Measurements from ENCODE around the gene TMPRSS2. TPM values are rescaled to one million over a fixed set of nuclear protein-coding genes. Genes with fewer than 3 reads are reported as not detected.

TMPRSS2 gene
- total RNA-seq, 1 experiment from 2014 or later, result 71.0 TPM

GRCh38 chr21:41443562-41443961, 64.4 kb downstream of the TMPRSS2 start:
- no TSS peak for BruUV-seq (replicated peaks)
- peaks cover 10% of the 10 kb centered on the region for H3K36me3 Mint-ChIP-seq (ENCODE audit: insufficient read depth, unreplicated experiment)
- ChIA-PET CTCF (interaction anchor here (0.6 kb wide), 1 partner anchor 77 kb away, joined by 5 read pairs; no protein-coding TSS in a partner anchor), POLR2A (no interaction called here)
- H3K27ac Mint-ChIP-seq (ENCODE audit: unreplicated experiment), result no peak overlapping the region
- Histone ChIP-seq H3K4me3 (ENCODE audit: low read depth, low read length) (no peak overlapping the region), H3K9me3 (peaks cover 5% of the 10 kb centered on the region; the same call in 1 of the 2 replicates), H3K36me3 (ENCODE audit: control insufficient read depth, insufficient read depth, low read length) (no peaks in the 10 kb centered on the region), H3K27me3 (replicated peaks; ENCODE audit: control insufficient read depth, insufficient read depth, low read length) (no peaks in the 10 kb centered on the region), H3K4me1 (peaks cover 18% of the 10 kb centered on the region)
- no peaks in the 10 kb centered on the region for H3K27me3 Mint-ChIP-seq (ENCODE audit: insufficient read depth, unreplicated experiment)
- TF ChIP-seq CTCF (IDR thresholded peaks at IDR 0.05; ENCODE audit: insufficient read depth in 1 of 2, low read depth in 1 of 2, low read length in 1 of 2, severe bottlenecking in 1 of 2, unreplicated experiment in 1 of 2), result no peak
- H3K4me1 Mint-ChIP-seq (ENCODE audit: low read depth, unreplicated experiment), result peaks cover 14% of the 10 kb centered on the region
- no peaks in the 10 kb centered on the region for H3K9me3 Mint-ChIP-seq (ENCODE audit: unreplicated experiment)
- no peak overlapping the region for H3K4me3 Mint-ChIP-seq (ENCODE audit: unreplicated experiment)
- intact Hi-C loops (cut with micrococcal nuclease; ENCODE audit: unreplicated experiment), result no loop called here
- DNase-seq, result no peak

DNA sequence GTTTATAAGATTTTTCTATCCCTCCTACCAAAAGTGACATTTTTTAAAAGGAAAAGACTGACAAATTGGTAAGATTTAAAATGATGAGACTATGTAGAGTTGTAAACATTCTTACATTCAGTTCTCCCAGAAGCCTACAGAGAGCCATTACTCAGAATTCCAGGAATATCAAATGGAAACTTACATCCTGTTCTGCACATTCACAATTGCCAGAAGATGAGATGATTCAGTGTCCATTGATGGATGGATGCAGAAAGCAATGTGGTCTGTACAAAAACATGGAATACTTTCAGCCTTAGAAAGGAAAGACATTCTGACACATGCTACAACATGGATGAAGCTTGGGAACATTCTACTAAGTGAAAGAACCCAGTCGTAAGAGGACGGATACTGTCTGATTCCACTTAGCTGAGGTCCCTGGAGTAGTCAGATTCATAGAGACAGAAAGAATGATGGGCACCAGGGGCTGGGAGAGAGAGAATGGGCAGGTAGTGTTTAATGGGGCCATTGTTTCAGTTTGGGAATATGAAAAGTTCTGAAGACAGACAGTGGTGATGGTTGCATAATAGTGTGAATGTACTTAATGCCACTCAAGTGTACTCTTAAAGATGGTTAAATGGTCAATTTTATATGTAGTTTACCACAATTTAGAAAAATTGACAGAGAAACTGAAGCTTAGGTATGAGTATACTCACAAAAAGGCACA, 65.3 kb downstream of the TMPRSS2 start:
- Histone ChIP-seq H3K4me1 (peaks cover 18% of the 10 kb centered on the region), H3K9me3 (peaks cover 5% of the 10 kb centered on the region; the same call in 1 of the 2 replicates), H3K27me3 (replicated peaks; ENCODE audit: control insufficient read depth, insufficient read depth, low read length) (no peaks in the 10 kb centered on the region), H3K4me3 (ENCODE audit: low read depth, low read length) (no peak overlapping the region), H3K36me3 (ENCODE audit: control insufficient read depth, insufficient read depth, low read length) (no peaks in the 10 kb centered on the region)
- intact Hi-C loops (cut with micrococcal nuclease; ENCODE audit: unreplicated experiment), result no loop called here
- H3K9me3 Mint-ChIP-seq (ENCODE audit: unreplicated experiment), result no peaks in the 10 kb centered on the region
- BruUV-seq (replicated peaks), result no TSS peak
- no peak overlapping the region for H3K27ac Mint-ChIP-seq (ENCODE audit: unreplicated experiment)
- H3K4me3 Mint-ChIP-seq (ENCODE audit: unreplicated experiment), result no peak overlapping the region
- no peak for TF ChIP-seq CTCF (IDR thresholded peaks at IDR 0.05; ENCODE audit: insufficient read depth in 1 of 2, low read depth in 1 of 2, low read length in 1 of 2, severe bottlenecking in 1 of 2, unreplicated experiment in 1 of 2)
- peaks cover 10% of the 10 kb centered on the region for H3K36me3 Mint-ChIP-seq (ENCODE audit: insufficient read depth, unreplicated experiment)
- CTCF ChIA-PET, result no interaction called here
- H3K27me3 Mint-ChIP-seq (ENCODE audit: insufficient read depth, unreplicated experiment), result no peaks in the 10 kb centered on the region
- no peak for DNase-seq
- peaks cover 13% of the 10 kb centered on the region for H3K4me1 Mint-ChIP-seq (ENCODE audit: low read depth, unreplicated experiment)
- POLR2A ChIA-PET, result no interaction called here

DNA sequence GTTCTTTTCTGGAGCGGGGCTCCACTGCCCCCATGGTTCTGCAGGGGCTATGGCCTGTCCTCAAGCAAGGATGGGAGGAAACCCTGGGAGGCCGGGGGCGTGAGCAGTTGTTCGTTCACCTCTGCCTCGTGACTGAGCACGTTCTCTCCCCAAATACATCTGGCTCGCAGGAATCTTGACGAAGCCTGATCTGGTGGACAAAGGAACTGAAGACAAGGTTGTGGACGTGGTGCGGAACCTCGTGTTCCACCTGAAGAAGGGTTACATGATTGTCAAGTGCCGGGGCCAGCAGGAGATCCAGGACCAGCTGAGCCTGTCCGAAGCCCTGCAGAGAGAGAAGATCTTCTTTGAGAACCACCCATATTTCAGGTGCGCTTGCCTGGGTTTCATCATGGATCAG, 66.4 kb downstream of the TMPRSS2 start:
- Mint-ChIP-seq H3K27ac (ENCODE audit: unreplicated experiment) (no peak overlapping the region), H3K4me1 (ENCODE audit: low read depth, unreplicated experiment) (peaks cover 2% of the 10 kb centered on the region), H3K27me3 (ENCODE audit: insufficient read depth, unreplicated experiment) (no peaks in the 10 kb centered on the region), H3K4me3 (ENCODE audit: unreplicated experiment) (no peak overlapping the region), H3K36me3 (ENCODE audit: insufficient read depth, unreplicated experiment) (peaks cover 2% of the 10 kb centered on the region), H3K9me3 (ENCODE audit: unreplicated experiment) (peaks cover 3% of the 10 kb centered on the region)
- no TSS peak for BruUV-seq (replicated peaks)
- no peak for DNase-seq
- Histone ChIP-seq H3K9me3 (no peaks in the 10 kb centered on the region), H3K4me3 (ENCODE audit: low read depth, low read length) (no peak overlapping the region), H3K4me1 (peaks cover 9% of the 10 kb centered on the region), H3K36me3 (ENCODE audit: control insufficient read depth, insufficient read depth, low read length) (no peaks in the 10 kb centered on the region), H3K27me3 (replicated peaks; ENCODE audit: control insufficient read depth, insufficient read depth, low read length) (no peaks in the 10 kb centered on the region)
- CTCF ChIA-PET, result no interaction called here
- POLR2A ChIA-PET, result no interaction called here
- intact Hi-C loops (cut with micrococcal nuclease; ENCODE audit: unreplicated experiment), result no loop called here
- no peak for TF ChIP-seq CTCF (IDR thresholded peaks at IDR 0.05; ENCODE audit: insufficient read depth in 1 of 2, low read depth in 1 of 2, low read length in 1 of 2, severe bottlenecking in 1 of 2, unreplicated experiment in 1 of 2)

Data from Caco-2 (cell line).